NCI-H2029 (cell line): ENCODE measurements around the gene NHSL2.
"Not testable (repeated sequence)": the region's sequence is repeated elsewhere in the genome, so short reads cannot be mapped to it uniquely, and the experiment has no call there.

ENCODE experiments used
- DNase-seq: peaks from one replicate; lab custom pipeline; 2025; lab: John Stamatoyannopoulos, UW

Gene NHSL2

DNA sequence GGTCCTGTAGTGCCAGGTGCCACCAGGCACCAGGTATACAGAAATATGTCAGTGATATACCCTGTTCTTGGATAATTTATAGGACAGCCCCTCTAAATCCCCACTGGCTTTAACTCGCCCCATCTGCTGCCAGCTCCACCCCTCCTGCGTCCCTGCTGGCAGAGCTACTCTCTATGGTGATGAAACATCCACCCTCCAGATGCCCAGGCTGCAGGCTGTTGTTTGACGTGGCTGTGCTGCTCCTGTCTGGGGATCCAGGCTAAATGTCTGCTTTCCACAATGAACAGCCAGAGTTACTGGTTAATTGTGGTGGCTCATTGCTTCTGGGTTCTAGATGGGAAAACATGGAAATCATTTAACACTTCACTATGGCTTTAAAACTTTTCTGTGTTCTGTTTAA is 12.9 kb downstream of the NHSL2 start:
- no peak for DNase-seq

- no peak for DNase-seq
Observed at GRCh38 chrX:71927040-71927439, 16.4 kb downstream of the NHSL2 start.

DNA sequence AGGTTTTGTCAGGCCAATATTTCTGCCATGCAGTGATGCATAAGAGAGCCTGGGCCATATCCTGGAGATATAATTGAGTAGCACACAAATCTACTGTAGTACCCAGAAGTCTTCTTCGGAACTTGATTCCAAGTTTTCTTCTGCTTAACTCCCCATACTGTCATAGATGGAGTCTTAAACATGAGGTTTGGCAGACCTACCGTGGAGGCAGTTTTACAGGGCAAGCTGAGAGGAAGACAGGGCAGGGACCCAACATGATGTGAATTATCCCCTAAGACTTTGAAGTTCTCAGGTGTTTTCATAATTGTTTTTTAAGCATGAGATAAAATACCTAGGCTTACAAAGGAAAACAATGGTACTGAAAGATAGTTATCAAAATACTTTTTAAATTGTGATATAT is 18.2 kb downstream of the NHSL2 start:
- no peak for DNase-seq

GRCh38 chrX:71930298-71930697 is 19.7 kb downstream of the NHSL2 start:
- DNase-seq, result no peak

GRCh38 chrX:71935476-71935875 is 24.8 kb downstream of the NHSL2 start:
- DNase-seq, result no peak

- no peak for DNase-seq
Observed at GRCh38 chrX:71936632-71937031, 26.0 kb downstream of the NHSL2 start.

GRCh38 chrX:71938371-71938770 is 27.7 kb downstream of the NHSL2 start:
- no peak for DNase-seq

DNA sequence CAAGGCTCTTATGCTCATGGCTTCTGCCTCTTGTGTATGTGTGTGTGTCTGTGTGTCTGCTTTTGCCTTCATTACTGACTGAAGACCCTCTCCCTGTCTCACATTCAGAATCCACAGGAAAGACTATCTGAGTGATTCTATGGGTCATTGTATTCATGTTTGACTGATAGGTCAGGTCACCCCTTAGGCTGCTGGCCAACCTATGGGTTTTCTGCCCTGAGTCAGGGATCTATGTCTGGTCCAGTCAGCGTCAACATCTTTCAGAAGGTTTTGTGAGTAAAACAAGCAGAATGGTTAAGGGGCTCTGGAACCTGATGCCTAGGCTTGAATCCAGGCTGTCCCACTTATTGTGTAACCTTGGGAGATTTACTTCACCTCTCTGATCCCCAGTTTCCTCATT is 30.5 kb downstream of the NHSL2 start:
- no peak for DNase-seq

DNA sequence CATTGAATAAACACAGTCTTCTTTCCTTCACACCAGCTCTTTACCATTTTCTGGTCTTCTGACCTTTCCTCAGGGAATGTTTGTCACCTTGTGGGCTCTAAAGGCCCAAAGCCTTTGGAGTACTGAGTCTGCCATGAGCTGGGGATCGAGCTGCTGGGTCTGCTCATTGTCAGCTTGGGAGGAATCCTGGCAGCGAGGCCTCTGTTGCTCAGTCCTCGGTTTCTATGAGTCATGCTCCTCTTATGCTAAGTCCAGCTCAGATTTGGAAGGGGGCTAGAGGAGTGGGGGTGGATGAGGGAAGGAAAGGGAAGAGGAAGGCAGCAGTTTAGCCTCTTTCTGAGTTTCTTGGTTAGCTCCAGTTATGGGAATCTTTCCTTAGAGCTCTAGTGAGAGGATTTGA is 31.1 kb downstream of the NHSL2 start:
- DNase-seq, result no peak

DNA sequence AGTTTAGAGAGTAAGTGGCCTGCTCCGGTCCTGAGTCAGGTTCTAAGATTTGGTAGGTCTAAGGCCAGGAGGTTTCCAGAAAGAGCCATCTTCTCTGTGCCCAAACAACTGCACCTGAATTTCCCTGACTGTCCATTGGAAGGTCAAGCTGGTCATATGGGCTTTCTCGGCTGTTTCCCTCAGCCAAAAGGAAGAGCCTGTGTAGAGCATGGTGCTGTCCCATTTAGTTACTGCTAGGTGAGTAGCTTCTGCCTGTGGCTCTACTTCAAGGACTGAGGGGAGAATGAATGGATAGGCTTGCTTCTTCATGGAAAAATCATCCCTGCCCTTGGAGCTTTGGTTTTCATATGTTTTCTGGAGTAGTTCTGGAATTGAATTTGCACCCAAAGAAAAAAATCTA is 33.7 kb downstream of the NHSL2 start:
- no peak for DNase-seq

GRCh38 chrX:71945237-71945805 is 34.7 kb downstream of the NHSL2 start:
- DNase-seq, result no peak

- no peak for DNase-seq
Observed at GRCh38 chrX:71949363-71949762, 38.7 kb downstream of the NHSL2 start.

GRCh38 chrX:71949844-71950445 is 39.3 kb downstream of the NHSL2 start:
- DNase-seq, result no peak

DNA sequence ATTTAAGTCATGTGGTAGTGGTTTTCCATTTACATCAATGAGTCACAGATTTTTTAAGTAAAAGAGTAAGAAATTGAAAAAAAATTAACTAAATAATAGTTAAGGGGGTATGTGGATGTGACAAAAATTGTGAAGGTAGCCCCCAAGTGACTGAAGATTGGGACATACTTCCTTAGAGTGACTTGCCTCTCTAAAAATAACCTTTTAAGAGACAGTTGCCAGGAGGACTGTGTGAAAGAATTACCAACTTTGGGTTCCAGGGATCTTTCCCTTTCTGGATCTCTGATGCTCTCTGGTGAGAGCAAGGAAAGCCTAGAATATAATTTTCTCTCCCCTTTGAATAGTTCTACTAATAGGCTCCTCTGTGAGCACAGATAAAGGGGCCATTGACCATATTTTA is 42.7 kb downstream of the NHSL2 start:
- DNase-seq, result no peak

DNA sequence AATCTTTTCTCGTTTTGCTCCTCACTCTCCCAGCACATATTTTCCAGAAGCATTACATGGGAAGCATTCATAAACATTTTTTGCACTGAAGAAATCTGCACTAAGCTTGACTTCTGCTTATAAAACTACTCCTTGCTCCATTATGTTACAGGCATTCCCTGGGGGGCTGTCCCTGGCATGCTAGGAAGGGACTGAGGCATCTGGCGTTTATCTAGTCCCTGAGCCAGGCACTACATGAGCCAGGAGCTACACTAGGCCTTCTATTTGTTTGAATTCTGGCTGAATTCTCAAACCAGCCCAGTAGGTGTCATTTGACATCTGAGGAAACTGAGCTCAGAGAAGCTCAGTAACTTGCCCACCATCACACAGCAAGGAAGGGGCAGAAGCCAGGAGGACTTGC is 43.3 kb downstream of the NHSL2 start:
- DNase-seq, result no peak

GRCh38 chrX:71954458-71954857 is 43.8 kb downstream of the NHSL2 start:
- DNase-seq, result no peak

DNA sequence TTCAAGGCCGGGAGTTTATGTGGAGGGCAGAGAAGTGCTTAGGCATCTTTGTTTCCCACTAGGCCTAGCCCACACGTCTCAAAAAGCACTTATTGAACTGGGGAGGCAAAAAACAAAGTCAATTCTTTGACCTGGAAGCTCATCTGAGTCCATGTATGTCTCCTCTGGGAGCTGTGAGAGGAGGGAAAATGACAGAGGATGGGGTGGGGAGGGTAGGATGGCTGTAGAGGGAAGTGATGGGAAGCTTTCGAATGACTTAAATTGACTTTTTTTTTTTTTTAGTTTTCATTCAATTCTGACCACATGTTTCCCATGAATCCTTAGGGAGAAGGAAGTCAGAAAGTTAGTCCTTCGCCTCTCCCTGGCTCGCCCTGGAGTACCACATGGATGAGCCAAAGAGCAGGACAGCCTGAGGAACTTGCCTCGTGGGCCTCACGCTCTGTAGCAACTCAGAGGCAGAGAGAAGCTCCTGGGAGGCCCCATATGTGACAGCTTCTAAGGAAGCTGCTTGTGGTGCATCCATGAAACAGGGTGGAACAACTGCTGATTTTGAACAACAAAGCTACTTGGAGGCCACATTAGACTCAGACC is 45.0 kb downstream of the NHSL2 start:
- DNase-seq, result no peak

- DNase-seq, result no peak
Observed at GRCh38 chrX:71958281-71958675, 47.6 kb downstream of the NHSL2 start.

DNA sequence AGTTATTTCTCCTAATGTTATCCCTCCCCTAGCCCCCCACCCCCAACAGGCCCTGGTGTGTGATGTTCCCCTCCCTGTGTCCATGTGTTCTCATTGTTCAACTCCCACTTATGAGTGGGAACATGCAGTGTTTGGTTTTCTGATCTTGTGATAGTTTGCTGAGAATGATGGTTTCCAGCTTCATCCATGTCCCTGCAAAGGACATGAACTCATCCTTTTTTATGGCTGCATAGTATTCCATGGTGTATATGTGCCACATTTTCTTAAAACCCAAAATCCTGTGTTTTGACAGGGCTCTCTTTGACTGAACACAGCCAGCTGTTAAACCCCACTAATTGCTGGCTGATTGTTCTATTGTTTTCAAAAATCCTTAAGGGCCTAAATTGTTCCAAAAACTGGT is 53.5 kb downstream of the NHSL2 start:
- not testable (repeated sequence) for DNase-seq

DNA sequence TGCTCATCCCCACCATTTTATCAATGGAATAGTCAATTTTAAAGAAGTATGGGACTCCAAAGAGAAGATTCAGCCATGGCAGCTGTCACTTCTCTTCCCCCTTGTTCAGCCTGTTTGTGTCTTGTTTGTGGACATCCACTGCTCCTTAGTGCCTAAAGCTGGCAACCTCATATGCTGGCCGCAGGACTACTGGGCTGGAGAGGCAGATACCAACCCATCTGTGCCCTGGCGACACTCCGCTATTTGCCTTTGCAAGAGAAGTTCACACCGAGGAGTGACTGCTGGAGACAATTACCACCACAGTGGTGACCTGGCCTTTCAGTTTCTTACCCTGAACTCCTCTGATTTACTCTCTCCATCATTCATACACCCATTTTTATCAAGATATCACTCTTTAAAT is 64.3 kb downstream of the NHSL2 start:
- DNase-seq, result no peak

- DNase-seq, result no peak
Observed at GRCh38 chrX:71976753-71977152, 66.1 kb downstream of the NHSL2 start.

GRCh38 chrX:71978164-71978563 is 67.5 kb downstream of the NHSL2 start:
- DNase-seq, result no peak

DNA sequence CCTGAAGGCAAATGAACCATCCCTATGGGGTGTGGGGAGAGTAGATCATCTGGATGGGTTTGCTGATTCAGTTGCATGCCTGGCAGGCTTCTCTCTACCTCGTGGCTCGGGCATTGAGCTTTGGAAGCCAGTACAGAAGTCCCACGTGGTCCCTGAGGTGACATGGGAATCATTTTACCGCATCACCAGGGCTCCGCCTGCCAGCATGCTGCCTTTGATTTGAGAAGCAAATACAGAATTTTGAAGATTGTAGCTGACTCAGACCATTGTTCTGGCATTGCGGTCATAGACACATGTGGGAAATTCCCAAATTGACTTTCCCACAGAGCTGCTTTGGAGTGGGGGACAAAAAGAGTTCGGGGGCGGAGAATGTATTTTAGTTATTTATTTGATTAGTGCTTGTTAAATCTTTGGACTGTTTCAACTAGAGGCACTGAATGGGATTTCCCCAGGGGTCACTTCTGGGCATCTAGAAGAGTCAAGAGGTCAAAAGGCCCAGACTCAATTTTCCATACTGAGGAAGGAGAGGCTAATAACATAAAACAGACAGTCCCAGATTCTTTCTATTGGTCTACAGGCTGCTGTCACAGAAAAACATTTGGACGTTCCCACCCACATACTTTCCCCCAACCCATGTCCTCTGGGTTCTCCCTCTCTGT is 79.3 kb downstream of the NHSL2 start:
- DNase-seq, result no peak

- no peak for DNase-seq
Observed at GRCh38 chrX:71990518-71990917, 79.9 kb downstream of the NHSL2 start.
